GM06990 (cell line): ENCODE results near the gene TFAP2A.

Experiments
- DNase-seq: peaks from one replicate; pipeline ENCODE4 v3.0.0-alpha.2; 2011; ENCODE audit not compliant: insufficient read length; ENCODE audit errors: extremely low read depth
- H3K27me3 ChIP-seq: replicated peaks from 2 replicates; pipeline ENCODE4 v1.6.0; 2011; ENCODE audit warnings: low read length; ENCODE audit not compliant: control insufficient read depth, insufficient read depth
- H3K36me3 ChIP-seq: 2 replicates; pipeline ENCODE4 v1.5.1; 2011; ENCODE audit warnings: low read length; ENCODE audit not compliant: control insufficient read depth, insufficient read depth
- H3K4me3 ChIP-seq: replicated peaks from 2 replicates; pipeline ENCODE4 v1.5.1; 2011; ENCODE audit warnings: low read depth, mild to moderate bottlenecking, control low read depth, low read length
- CTCF ChIP-seq: IDR thresholded peaks from 2 replicates; pipeline ENCODE4 v1.5.1; 2011; ENCODE audit warnings: low read length, control low read depth, mild to moderate bottlenecking, inconsistent platforms; ENCODE audit not compliant: insufficient read depth, poor library complexity, severe bottlenecking

The TFAP2A gene

GRCh38 chr6:10419749-10420545 lies 5.1 kb upstream of the TFAP2A start:
- DNase-seq: no peak

GRCh38 chr6:10418862-10419748 lies 4.2 kb upstream of the TFAP2A start:
- peak; percentile 82 for DNase-seq
- no peak for TF ChIP-seq CTCF
- peaks cover 4% of the 10 kb centered on the region for H3K27me3 ChIP-seq
- H3K36me3 ChIP-seq: no peaks in the 10 kb centered on the region
- peak overlapping the region; percentile 14 for H3K4me3 ChIP-seq

More at GRCh38 chr6:10419749-10420545, 5.1 kb upstream of the TFAP2A start:
- H3K27me3 ChIP-seq: peaks cover 4% of the 10 kb centered on the region
- TF ChIP-seq CTCF: no peak
- no peak overlapping the region; the same call in 1 of the 2 replicates for H3K4me3 ChIP-seq
- no peaks in the 10 kb centered on the region for H3K36me3 ChIP-seq

GRCh38 chr6:10418361-10418861 lies 3.5 kb upstream of the TFAP2A start:
- Histone ChIP-seq H3K4me3 (peak overlapping the region; percentile 14), H3K36me3 (no peaks in the 10 kb centered on the region), H3K27me3 (peaks cover 4% of the 10 kb centered on the region)
- DNase-seq: no peak
- TF ChIP-seq CTCF: no peak

GRCh38 chr6:10417681-10418104 lies 2.8 kb upstream of the TFAP2A start:
- Histone ChIP-seq H3K4me3 (no peak overlapping the region), H3K36me3 (no peaks in the 10 kb centered on the region), H3K27me3 (peaks cover under 1% of the 10 kb centered on the region)
- DNase-seq: no peak
- no peak for TF ChIP-seq CTCF

GRCh38 chr6:10416863-10417641 lies 2.2 kb upstream of the TFAP2A start:
- Histone ChIP-seq H3K4me3 (no peak overlapping the region), H3K36me3 (no peaks in the 10 kb centered on the region), H3K27me3 (no peaks in the 10 kb centered on the region; the same call in 1 of the 2 replicates)
- TF ChIP-seq CTCF: no peak
- DNase-seq: no peak
